Urinary bladder (tissue), 4 donors: ENCODE data around the gene STRBP. TPM values are rescaled to one million over a fixed set of nuclear protein-coding genes. Genes with fewer than 3 reads are reported as not detected.
"Not testable (repeated sequence)": the region's sequence is repeated elsewhere in the genome, so short reads cannot be mapped to it uniquely, and the experiment has no call there.

Experiments used
- DNase-seq: peaks from one replicate; pipeline ENCODE4 v3.0.0-alpha.2; 2015; ENCODE audit errors: extremely low spot score
- H3K27ac ChIP-seq: one replicate; pipeline ENCODE4 v1.5.1; 2013; ENCODE audit warnings: low read depth, mild to moderate bottlenecking, moderate library complexity
- H3K36me3 ChIP-seq: one replicate; pipeline ENCODE4 v1.6.1; 2013; ENCODE audit warnings: mild to moderate bottlenecking, moderate library complexity; ENCODE audit not compliant: insufficient read depth
- H3K4me1 ChIP-seq: one replicate; pipeline ENCODE4 v1.6.1; 2013; ENCODE audit warnings: mild to moderate bottlenecking, moderate library complexity; ENCODE audit not compliant: insufficient read depth
- H3K4me3 ChIP-seq: one replicate; pipeline ENCODE4 v1.5.1; 2013; ENCODE audit warnings: low read depth, low read length
- WGBS: extraction: QIAGEN DNeasy Blood & Tissue Kit; methylation state at CpG from one replicate; pipeline ENCODE4 v1.1.7; 2013; 5-methylcytosine and 5-hydroxymethylcytosine counted together
- polyA plus RNA-seq: library from polyadenylated mRNA; stranded (reverse); fragments of 200-250 nt; gene quantifications from one replicate; pipeline ENCODE4 v1.2.3, GENCODE V29; 2013
- total RNA-seq: library from RNA; depleted of rRNA; stranded (reverse); fragments of >200 nt; gene quantifications from one replicate; pipeline ENCODE4 v1.2.3, GENCODE V29; 2014
- donor health status: healthy with polysubstance abuse.
- donor health status: healthy.

STRBP gene
- total RNA-seq (17.1 TPM), polyA plus RNA-seq (6.8 TPM)

DNA sequence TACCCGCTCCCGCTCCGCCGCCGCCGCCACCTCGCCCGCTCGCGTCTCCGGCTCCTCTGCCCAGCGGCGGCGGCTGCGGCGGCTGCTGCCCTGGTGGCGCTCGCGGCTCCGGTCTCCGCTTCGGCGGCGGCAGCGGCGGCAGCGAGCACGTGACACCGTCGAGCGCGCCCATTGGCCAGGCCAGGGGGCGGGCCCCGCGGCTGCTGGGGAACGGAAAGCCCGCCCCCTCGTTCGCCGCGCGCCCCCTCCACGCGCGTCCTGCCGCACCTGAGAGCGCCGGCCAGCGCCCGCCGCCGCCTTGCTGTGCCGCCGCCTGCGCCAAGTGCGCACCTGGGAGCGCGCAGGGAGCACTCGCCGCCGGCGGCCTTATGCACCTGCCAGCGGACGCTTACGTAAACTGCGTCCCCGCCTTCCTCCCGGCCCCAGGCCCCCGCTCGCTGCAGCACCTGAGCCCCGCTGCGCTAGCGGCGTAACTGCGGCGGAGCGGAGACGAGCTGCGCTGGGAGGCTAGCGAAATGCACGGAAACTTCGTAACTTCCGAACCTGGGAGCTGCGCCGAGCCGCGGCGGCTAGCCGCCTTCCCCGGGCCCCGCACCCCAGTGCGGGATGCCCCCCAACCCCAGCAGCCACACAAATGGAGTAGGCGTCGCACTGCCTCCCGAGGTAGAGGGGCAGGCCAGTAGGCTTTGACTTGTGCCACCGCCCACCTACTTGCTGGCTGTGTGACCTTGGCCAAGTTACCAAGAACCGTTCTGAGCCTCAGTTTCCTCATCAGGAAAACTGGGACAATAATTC is at the start of gene STRBP:
Gene STRBP (minus strand): TSS at position 122 of the 795 bp plus-strand sequence. CDS start 84,452 bp downstream, outside the sequence.
- under 1% methylated on average over 97 of the region's 97 CpGs for WGBS
- H3K4me3 ChIP-seq = peak within 1 kb of the TSS; percentile 99
- H3K4me1 ChIP-seq = peaks cover 2% of the 10 kb centered on the region
- no peak within 1 kb of the TSS for H3K27ac ChIP-seq
- H3K36me3 ChIP-seq = no peaks in the 10 kb centered on the region
- DNase-seq = peak; percentile 50

DNA sequence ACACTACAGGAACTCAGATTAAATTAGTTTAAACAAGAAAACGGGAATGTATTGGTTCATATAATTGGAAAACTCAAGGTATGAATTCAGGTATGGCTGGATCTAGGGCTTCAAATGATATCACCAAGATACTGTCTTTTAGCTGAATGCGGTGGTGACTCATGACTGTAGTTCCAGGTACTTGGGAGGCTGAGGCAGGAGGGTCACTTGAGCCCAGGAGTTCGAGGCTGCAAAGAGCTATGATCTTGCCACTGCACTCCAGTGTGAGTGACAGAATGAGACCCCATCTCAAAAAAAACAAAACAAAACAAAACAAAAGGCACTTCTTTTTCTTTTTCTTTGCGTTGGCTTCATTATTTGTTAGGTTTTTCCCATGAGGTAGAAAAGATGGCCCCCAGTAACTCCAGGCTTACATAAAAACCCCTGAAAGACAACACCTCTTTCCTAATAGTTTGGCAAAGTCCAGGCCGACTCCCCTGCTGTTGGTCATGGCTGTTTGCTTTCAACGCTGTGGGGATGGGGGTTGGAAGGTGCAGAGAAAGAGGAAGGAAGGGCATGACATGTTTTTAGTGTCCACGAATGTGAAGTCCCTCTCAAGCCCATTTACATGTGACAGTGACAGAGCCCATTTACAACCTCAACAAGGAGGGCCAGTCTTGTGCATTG is 47.8 kb upstream of the STRBP start:
- Histone ChIP-seq H3K27ac (no peak overlapping the region), H3K4me1 (no peaks in the 10 kb centered on the region), H3K4me3 (no peak overlapping the region), H3K36me3 (no peaks in the 10 kb centered on the region)
- 77% methylated on average over 7 of the region's 7 CpGs for WGBS
- no peak for DNase-seq

DNA sequence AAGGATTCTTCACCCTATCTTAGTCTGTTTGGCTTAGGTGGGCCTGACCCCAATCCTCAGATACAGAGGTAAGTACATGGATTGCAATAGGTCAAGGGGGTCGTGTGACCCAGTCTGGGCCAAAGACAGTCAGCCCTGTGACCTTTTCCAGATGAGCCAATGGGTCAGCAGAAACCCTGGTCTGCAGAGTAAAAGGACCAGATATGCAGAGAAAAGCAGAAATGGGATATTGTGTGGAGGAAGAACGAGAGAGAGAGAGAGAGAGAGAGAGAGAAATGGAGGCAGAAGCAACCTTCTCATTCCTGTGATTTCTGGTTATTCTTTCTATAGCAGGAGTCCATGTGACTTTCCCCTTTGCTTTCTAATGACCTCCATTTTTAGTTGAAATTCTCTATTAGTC is 47.2 kb upstream of the STRBP start:
- Histone ChIP-seq H3K4me3 (no peak overlapping the region), H3K4me1 (no peaks in the 10 kb centered on the region), H3K36me3 (no peaks in the 10 kb centered on the region), H3K27ac (no peak overlapping the region)
- WGBS = 86% methylated on average over 2 of the region's 2 CpGs
- no peak for DNase-seq

DNA sequence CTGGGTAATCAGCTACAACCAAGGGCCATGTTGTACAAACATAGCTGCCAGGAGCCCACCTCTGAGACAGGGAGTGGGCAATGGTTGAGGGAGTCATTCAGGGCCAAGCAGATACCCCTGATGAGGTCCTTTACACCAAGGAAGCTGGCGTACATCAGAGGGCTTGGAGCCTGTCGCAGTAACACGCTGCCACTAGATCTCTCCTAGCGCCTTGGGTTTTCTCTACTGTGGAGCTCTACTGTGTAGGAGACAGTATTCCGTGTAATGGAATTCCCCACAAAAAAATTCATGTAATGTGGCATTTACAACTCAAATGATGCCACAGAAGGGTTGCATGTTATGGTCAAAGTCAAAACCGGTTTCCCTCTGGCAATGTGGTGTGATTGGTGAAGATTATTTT is 46.2 kb upstream of the STRBP start:
- Histone ChIP-seq H3K4me3 (no peak overlapping the region), H3K27ac (no peak overlapping the region), H3K4me1 (no peaks in the 10 kb centered on the region), H3K36me3 (no peaks in the 10 kb centered on the region)
- no peak for DNase-seq
- WGBS = 95% methylated on average over 6 of the region's 6 CpGs

DNA sequence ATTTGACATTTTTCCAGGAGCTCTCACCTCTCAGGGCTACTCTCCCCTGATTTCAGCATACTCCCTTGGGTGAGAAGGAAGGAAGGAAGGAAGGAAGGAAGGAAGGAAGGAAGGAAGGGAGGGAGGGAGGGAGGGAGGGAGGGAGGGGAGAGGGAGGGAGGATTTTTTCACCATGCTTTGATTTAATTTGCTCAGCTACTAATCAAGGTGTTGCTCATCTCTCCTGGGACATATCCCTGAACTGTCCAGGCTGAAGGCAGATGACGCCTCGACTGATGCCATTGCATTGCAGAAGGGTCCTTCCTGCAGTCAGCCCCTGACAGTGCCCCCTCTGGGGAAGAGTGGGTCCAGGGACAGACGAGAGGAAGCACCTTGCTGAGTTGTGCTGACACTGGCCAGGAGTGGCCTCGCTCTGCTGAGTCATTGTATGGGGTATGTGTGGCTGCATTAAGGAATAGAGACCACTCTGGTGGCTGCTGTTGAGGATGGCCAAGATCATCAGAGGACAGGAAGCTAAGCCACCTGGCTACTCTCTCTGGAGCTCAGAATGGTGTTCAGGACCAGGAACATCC is 44.0 kb upstream of the STRBP start:
- Histone ChIP-seq H3K27ac (no peak overlapping the region), H3K4me1 (no peaks in the 10 kb centered on the region), H3K4me3 (no peak overlapping the region), H3K36me3 (no peaks in the 10 kb centered on the region)
- DNase-seq = no peak
- WGBS = 61% methylated on average over 4 of the region's 4 CpGs

DNA sequence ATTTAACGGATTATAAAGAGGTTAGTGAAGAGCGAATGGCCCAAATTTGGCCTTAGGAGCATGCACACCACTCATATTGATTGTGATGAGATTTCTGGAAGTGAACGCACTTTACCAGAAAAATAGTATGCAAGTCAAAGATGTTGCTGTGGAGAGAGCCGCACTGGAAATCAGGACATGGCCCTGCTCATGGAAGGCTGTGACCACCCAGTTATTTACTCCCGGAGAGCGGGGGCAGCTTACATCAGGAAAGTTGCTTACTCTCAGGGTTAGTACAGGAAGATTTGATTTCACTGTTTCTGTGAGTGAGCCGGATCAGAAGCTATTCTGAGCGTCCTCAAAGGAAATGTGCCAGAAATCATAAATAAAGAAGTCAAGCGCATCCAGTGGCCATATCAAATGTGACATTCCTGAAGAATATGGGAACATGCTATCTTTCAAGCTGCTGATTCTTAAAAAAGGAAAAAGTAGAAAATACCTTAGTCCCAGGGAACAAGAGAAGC is 42.9 kb upstream of the STRBP start:
- Histone ChIP-seq H3K27ac (no peak overlapping the region), H3K4me3 (no peak overlapping the region)
- WGBS = 60% methylated on average over 9 of the region's 9 CpGs

DNA sequence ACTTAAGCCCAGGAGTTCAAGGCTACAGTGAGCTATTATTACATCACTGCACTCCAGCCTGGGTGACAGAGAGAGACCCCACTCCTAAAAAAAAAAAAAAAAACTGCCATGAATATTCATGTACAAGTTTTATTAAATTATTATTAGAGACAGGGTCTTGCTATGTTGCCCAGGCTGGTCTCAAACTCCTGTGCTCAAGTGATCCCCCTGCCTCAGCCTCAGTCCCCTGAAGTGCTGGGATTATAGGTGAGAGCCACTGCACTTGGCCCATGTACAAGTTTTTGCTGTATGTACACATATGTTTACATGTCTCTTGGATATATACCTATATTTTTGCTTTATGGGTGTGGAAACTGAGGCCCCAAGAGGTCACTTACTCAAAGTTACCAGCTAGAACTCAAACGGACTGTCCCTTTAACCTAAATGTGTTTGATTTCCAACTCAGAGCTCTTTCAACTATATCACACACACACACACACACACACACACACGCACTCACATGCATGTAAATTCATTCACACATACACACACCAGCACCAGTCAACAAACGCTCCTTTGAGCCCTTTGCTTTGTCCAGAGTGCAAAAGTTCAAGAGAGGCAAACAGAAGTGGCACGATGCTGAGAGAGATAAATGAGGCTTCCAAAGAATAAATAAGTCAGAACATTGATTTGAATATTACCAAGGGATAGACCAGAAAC is 42.3 kb upstream of the STRBP start:
- Histone ChIP-seq H3K36me3 (no peaks in the 10 kb centered on the region), H3K27ac (no peak overlapping the region), H3K4me1 (no peaks in the 10 kb centered on the region), H3K4me3 (no peak overlapping the region)
- 58% methylated on average over 4 of the region's 4 CpGs for WGBS
- DNase-seq = no peak

More for the DNA sequence above, 42.9 kb upstream of the STRBP start:
- H3K36me3 ChIP-seq = no peaks in the 10 kb centered on the region
- H3K4me1 ChIP-seq = no peaks in the 10 kb centered on the region
- no peak for DNase-seq

DNA sequence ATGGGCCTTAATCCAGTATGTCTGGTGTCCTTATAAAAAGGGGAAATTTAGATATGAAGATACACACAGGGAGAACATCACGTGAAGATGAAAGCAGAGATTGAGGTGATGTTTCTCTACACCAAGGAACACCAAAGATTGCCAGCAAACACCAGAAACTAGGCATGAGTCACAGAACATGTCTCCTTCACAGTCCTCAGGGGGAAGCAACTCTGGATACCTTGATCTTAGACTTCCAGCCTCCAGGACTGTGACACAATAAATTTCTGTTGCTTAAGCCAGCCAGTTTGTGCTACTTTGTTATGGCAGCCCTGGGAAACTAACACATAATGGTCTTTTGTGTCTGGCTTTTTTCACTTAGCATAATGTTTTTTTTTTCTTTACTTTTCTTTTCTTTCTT is 41.2 kb upstream of the STRBP start:
- H3K27ac ChIP-seq = no peak overlapping the region
- H3K4me3 ChIP-seq = no peak overlapping the region
- WGBS = 58% methylated on average over 1 of the region's 1 CpG
- no peak for DNase-seq
- no peaks in the 10 kb centered on the region for H3K36me3 ChIP-seq
- H3K4me1 ChIP-seq = no peaks in the 10 kb centered on the region

DNA sequence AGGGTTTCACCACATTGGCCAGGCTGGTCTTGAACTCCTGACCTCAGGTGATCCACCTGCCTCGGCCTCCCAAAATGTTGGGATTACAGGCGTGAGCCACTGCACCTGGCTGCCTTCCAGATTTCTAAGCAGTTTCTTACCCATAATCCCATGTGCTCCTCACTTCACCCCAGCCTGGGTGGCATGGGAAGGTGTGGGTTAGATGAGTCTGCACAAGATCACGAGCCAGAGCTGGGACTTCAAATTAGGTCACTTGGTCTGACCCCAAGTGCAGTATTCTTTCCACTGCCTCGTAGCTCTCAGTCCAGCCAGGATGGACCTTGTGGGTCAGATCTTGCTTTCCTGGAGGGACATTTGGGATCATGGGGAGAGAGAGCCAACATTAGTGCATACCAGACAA is 37.5 kb upstream of the STRBP start:
- Histone ChIP-seq H3K4me1 (no peaks in the 10 kb centered on the region), H3K27ac (no peak overlapping the region), H3K4me3 (no peak overlapping the region), H3K36me3 (no peaks in the 10 kb centered on the region)
- 61% methylated on average over 4 of the region's 4 CpGs for WGBS
- DNase-seq = no peak

DNA sequence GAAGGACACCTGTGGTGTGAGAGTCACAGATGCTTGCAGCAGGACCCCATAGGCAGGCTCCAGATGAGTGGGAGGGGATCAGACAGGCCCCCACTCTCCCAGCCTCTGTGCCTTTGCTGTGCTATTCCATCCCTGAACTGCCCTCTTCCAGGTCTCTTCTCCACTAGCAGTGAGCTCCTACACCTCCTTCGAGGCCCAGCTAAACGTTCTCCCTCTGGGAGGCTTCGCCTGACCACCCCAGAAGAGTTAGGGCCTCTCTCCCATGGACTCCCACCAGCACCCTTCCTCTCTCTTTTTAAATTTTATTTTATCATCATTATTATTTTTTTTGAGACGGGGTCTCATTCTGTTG is 35.9 kb upstream of the STRBP start:
- 89% methylated on average over 4 of the region's 4 CpGs for WGBS
- Histone ChIP-seq H3K27ac (no peak overlapping the region), H3K4me3 (no peak overlapping the region), H3K4me1 (no peaks in the 10 kb centered on the region), H3K36me3 (no peaks in the 10 kb centered on the region)
- no peak for DNase-seq

DNA sequence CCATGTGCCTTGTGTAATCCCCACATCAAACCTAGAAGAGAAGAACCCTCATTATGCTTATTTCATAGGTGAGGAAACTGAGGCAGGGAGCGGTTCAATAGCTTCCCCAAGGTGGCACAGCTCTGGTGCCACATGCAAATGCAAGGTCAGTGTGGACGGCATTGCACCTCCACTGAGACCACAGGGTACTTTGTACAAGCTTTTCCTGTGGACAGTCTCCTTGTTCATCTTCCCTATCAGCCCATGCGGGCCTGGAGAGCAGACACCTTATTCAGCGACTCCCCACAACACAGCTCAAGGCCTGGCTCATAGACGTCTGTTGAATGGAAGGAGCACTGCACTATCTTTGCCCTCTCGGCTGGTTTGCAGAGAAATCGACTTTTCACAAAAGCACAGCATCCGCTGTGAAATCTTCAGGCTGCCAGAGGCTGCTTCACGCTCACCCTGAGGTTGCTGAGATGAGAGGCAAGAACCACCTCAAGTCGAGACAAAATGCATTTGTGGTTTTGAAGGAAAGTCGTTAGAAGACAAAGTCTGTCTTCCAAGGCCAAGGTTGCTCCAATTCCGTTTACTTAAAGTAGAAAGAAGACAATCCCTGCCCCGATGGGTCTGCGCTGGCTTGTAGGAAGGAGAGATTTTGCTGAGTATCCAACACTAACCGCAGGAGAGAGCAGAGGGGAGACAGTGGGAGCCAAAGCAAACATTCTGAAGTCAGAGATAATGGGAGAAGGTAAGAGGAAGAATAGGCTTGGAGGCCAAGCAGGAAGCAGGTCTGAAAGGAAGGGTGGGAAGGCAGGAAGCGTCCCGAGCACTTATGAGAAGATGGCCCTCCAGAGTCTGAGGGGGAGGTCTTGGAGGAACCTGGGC is 34.2 kb upstream of the STRBP start:
- H3K4me3 ChIP-seq = no peak overlapping the region
- H3K36me3 ChIP-seq = no peaks in the 10 kb centered on the region
- H3K27ac ChIP-seq = no peak overlapping the region
- no peak for DNase-seq
- WGBS = 81% methylated on average over 17 of the region's 17 CpGs
- H3K4me1 ChIP-seq = no peaks in the 10 kb centered on the region

DNA sequence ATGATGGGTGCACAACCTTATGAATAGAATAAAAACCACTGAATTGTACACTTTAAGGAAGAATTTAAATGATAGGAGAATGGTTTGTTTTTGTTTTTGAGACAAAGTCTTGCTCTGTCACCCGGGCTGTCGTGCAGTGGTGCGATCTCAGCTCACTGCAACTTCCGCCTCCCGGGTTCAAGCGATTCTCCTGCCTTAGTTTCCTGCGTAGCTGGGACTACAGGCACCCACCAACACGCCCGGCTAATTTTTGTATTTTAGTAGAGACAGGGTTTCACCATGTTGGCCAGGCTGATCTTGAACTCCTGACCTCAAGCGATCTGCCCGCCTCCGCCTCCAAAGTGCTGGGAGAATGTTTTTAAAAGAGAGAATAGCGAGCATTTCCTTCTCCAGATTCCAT is 33.5 kb upstream of the STRBP start:
- H3K27ac ChIP-seq, DNase-seq, H3K36me3 ChIP-seq, H3K4me3 ChIP-seq, H3K4me1 ChIP-seq: not testable (repeated sequence)
- WGBS = 87% methylated on average over 13 of the region's 13 CpGs

DNA sequence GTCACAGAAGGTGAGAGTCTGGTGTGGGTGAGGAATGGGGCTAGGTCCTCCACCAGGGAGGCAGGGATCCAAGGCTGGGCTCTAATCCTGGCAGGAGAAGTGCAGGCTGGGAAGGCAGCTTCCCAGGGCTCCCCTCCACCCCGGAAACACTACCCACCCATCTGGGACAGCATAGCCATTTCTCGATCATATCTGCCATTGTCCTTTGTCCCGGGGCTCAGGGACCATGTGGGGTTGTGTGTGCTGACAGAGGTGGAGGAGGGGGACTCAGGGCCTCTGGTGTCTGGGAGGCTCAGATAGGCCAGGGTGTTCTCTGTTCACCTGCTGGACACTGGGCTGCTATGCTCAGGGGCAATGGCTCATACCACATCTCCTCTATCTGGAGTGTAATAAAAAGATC is 32.2 kb upstream of the STRBP start:
- Histone ChIP-seq H3K27ac (no peak overlapping the region), H3K4me3 (no peak overlapping the region), H3K36me3 (no peaks in the 10 kb centered on the region), H3K4me1 (no peaks in the 10 kb centered on the region)
- WGBS = 78% methylated on average over 3 of the region's 3 CpGs
- DNase-seq = no peak
